Mesenteric fat pad (tissue), 1 donor: ENCODE data around the gene ERCC6L2. TPM values are rescaled to one million over a fixed set of nuclear protein-coding genes. Genes with fewer than 3 reads are reported as not detected.

Source experiments
- DNase-seq: peaks from one replicate; pipeline ENCODE4 v3.0.0-alpha.2; 2020; ENCODE audit warnings: low spot score
- long read RNA-seq: library from polyadenylated mRNA; unstranded; transcript quantifications from one replicate; pipeline ENCODE4 v2.0.0, GENCODE V29; 2020
- total RNA-seq: library from RNA; stranded (reverse); fragmentation: NEBNext Ultra II Directional; extraction: Animal tissue kit (Norgen Biotek cat#: 25700); gene quantifications from one replicate; pipeline ENCODE4 v1.2.1, GENCODE V29; 2021
- donor health status: DM: yes; HTN: yes; CAD: no.

The ERCC6L2 gene, protein sequence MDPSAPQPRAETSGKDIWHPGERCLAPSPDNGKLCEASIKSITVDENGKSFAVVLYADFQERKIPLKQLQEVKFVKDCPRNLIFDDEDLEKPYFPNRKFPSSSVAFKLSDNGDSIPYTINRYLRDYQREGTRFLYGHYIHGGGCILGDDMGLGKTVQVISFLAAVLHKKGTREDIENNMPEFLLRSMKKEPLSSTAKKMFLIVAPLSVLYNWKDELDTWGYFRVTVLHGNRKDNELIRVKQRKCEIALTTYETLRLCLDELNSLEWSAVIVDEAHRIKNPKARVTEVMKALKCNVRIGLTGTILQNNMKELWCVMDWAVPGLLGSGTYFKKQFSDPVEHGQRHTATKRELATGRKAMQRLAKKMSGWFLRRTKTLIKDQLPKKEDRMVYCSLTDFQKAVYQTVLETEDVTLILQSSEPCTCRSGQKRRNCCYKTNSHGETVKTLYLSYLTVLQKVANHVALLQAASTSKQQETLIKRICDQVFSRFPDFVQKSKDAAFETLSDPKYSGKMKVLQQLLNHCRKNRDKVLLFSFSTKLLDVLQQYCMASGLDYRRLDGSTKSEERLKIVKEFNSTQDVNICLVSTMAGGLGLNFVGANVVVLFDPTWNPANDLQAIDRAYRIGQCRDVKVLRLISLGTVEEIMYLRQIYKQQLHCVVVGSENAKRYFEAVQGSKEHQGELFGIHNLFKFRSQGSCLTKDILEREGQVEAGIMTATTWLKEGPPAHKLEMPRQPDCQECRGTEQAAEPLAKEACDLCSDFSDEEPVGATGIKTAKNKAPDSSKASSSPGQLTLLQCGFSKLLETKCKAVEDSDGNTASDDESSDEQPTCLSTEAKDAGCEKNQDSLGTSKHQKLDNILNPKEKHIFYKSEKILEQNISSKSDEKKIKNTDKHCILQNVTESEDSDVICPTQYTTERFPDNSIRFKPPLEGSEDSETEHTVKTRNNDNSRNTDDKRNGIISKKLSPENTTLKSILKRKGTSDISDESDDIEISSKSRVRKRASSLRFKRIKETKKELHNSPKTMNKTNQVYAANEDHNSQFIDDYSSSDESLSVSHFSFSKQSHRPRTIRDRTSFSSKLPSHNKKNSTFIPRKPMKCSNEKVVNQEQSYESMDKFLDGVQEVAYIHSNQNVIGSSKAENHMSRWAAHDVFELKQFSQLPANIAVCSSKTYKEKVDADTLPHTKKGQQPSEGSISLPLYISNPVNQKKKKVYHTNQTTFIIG (N-terminal part only)
- total RNA-seq: 38.0 TPM
- long read RNA-seq, full-length matches to known transcripts: 1 of 43 reads
- long read RNA-seq, partial matches to known transcripts: 13 of 43 reads
- long read RNA-seq, other reads (novel, unspliced or antisense): 29 of 43 reads

DNA sequence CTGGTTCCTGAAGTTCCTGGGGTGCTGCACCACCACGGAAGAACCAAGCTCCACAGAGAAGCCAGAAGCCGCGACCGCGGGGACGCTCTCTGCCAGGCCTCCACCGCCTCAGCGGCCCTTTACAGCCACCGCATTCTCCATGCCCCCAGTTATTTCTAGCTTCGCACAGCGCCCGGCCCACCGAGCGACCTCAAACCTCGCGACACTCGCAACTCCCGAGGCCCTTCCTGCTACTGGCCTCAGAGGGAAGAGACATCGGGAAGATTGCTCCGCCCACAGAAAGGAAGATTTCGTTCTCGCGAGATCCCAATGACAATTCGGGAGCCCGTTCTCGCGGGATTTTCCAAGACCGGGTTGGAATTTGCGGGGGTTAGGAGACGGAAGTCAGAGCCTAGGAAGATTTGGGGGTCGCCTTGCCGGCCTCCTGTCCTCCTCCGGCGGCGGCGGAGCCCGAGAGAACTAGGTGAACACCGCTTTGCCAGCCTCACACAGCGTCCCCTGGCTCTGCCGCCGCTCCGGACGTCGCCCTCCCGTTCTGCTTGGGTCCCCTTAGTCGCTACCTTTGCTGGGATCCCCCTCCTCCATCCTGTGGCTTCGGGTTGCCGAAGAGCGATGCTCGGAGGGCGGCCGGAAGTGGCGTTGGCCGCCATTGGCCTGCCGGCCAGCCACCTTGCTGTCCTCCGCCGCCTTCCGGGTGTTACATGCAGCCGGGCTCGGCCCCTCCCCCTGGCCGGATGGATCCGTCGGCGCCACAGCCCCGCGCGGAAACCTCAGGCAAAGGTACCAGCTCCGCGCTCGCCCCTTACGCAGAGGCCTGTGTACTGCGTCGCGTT is at the start of gene ERCC6L2:
TSS of gene ERCC6L2 (plus strand) at position 387 of the 833 bp plus-strand sequence. CDS start at position 735, 348 bp downstream.
- DNase-seq: peak; percentile 98

- DNase-seq: no peak
Measured at GRCh38 chr9:95826183-95826838, 49.2 kb upstream of the ERCC6L2 start.

GRCh38 chr9:95830768-95831167 is 44.7 kb upstream of the ERCC6L2 start:
- DNase-seq: no peak

DNA sequence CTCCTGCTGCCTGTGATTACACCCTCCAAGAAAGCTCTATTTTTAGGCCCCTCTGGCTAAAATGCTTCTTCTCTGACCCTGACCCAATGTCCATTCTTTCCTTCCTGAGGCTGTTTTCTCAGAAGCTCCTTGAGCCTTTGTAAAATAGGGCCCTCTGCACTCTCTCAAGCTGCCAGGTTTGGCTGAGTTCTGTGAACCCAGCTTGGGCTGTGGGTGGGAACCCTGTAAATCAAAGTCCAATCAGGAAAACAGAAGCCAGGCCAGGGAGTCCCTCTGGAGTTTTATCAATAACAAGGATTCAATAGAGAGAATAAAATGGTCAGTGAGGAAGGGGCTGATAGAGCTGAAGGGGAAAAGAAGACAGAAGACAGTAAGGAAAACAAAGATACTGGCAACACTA is 43.7 kb upstream of the ERCC6L2 start:
- DNase-seq: no peak

- DNase-seq: no peak
Measured at GRCh38 chr9:95833546-95834178, 41.8 kb upstream of the ERCC6L2 start.

GRCh38 chr9:95834281-95834907 is 41.1 kb upstream of the ERCC6L2 start:
- no peak for DNase-seq

DNA sequence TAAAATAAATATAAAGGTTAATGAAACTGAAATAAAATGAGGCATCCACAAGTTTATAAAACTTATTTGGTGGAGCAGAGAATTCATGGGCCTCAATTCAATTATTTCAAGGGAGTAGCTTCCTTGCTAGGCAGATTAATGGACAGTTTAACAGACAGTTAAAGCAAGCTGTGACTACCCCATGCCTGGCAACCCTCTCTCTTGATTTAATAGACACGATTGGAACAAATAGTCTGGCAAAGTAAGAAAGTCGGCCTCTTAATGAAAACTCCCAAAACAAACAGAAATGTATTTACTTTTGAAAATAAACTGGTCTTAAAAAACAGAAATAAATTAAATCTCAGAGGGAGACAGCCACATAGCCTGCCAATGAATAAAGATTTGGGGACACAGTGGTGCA is 40.1 kb upstream of the ERCC6L2 start:
- no peak for DNase-seq

- no peak for DNase-seq
Measured at GRCh38 chr9:95836072-95836471, 39.4 kb upstream of the ERCC6L2 start.

DNA sequence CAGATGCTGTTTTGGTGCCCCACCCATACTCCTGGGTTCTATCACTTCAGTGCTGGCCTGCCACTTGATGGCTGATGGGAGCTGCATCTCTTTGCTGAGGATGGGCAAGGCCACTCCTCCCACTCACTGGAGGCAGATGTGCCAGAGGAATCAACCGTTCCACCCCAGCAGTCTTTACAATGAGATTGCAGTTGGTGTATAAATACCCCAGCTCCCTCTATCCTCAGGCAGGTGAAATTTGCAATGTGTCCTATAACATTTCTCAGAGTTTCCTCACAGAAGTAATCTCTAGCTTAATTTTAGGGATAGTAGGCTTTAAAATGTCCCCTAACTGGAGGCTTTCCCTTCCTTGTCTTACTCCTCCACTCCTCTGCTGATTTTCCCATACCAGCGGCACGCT is 36.5 kb upstream of the ERCC6L2 start:
- DNase-seq: no peak

GRCh38 chr9:95840074-95840473 is 35.4 kb upstream of the ERCC6L2 start:
- DNase-seq: no peak

DNA sequence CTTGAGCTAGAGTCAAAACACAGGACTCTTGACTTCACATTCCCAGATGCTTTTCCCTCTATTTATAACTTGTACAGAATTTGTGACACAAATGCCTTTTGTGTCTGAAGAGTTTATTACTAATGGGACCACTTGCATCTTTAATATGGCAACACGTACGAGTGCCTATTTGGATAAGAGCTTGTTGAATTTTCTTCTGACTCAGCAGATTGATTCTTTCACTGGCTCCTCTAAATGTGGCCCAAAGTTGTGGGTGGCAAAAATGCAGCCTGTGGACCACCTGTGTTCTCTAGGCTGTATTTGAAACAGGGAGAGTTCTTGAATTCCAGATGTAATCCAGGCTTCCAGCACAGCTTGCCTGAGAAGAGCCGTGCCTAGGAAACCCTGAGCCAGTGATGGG is 34.1 kb upstream of the ERCC6L2 start:
- DNase-seq: no peak

GRCh38 chr9:95845751-95846150 is 29.7 kb upstream of the ERCC6L2 start:
- no peak for DNase-seq

DNA sequence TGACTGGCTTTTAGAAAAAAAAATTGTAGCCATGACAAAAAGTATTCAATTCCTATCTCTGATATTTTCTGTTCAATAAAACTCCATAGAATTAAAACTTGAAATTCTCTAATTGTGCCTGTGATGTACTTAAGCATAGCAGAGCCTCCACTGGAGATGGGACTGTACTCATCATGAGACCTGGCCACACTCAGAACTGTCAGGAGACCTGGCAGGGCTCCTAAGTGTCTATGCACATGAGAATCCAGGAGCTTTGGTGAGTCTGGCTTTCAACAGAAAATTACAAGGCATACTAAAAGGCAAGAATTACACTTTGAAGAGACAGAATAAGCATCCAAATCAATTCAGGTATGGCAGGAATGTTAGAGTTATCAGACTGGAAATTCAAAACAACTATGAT is 26.7 kb upstream of the ERCC6L2 start:
- no peak for DNase-seq

DNA sequence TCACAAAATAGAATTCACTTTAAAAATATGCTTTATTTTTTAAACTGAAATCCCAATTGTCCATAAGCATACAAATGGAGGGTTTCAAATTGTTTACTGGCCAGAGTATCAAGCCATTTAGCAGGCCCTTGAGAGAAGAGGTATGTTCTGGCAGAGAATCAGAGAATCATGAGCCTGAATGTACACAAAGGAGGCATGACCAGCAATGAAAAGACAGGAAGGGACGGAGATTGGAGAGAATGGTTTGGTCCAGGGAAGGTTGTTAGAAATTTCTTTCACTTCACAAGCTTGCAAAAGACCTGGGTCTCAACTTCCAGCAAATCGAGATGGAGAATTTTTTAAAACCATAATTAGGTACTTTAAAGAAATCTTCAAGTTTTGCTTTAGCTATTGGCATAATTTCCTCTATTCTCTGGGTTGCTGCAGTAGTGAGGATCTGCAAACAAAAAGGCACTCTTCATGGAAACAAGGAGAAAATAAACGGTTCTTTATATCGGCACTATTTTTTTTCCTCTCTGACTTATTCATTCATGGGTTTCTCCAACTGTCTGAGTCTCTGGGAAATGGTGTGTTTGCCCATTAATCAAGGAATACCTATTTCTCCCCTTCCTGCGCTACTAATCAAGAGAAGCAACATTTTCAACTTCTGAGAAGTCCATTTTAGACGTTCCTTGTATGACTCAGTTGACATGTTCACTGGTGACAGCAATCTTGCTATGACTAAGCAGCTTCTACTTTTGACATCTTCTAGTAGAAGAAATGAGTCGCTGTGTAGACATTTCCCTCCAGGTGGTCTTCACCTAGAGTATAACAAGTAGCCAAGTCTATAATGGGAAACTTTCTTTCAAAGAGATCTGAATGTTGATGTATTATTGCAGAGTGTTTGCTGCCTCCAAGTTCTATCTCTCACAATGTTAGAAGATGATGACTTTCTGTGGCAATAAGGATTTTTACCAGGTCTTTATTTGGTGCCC is 23.1 kb upstream of the ERCC6L2 start:
- DNase-seq: no peak

DNA sequence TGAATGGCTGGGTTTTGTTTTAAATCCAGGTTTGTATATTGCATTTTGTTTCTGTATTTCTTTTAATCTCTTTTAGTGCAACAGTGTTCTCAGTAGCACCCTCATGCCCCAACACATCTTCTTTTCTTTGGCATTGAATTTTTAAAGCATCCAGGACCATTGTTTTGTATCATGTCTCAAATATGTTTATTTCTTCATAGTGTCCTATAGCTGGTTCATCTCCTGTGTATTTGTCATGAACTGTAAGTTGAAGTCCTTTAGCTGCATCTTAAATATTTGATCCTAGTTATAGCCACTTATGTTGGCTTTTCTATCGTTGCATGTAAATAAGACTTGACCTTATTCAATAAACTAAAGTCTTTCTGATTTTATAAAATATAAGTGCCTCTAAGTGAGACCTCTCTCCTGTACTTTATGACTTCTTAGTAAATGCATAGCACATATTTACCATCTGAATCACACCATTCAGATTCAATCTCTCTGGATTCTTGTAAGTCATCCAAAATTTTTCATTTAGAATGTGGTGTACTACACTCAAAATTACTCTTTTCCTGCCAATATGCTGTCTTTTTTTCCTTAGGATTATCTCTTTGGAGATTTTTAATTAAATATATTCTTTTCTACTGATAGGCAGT is 21.0 kb upstream of the ERCC6L2 start:
- no peak for DNase-seq

DNA sequence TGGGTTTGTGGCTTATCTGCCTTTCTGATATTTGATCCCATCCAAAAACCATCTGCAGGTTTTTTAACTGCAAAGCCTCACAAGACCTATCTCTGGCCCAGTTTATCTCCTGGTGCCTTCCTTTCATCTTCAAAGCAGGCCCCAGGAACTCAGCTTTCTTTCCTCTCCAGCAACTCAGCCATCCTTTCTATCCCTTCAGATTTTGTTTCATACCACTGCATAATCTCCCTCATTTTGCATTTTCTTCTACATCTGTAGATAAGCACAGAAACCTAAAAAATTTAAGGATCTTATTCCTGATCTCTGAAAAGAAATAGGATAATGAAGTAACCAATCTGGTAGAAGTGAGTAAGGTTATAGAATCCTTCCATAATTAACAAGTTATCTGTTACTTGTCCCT is 19.5 kb upstream of the ERCC6L2 start:
- no peak for DNase-seq

- no peak for DNase-seq
Measured at GRCh38 chr9:95857124-95857523, 18.4 kb upstream of the ERCC6L2 start.
